ENCODE measurements around the gene CTDP1.

DNA sequence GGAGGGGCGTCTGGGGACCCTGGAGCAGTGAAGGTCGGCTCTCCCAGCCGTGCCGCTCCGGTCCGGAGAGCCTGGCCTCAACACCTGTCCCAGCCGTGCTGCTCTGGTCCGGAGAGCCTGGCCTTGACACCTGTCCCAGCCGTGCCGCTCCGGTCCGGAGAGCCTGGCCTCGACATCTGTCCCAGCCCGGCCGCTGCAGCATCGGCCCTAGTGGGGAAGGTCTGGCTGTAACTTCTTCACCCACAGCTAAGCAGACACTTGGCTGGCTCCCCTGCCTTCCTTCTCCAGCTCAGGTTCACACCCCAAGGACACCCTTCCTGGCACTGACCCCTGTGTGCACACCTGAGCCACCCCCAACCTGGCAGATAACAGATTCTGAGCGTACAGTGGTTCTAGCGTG lies 122.7 kb downstream of the CTDP1 start:
- TF ChIP-seq, protein P1, sequence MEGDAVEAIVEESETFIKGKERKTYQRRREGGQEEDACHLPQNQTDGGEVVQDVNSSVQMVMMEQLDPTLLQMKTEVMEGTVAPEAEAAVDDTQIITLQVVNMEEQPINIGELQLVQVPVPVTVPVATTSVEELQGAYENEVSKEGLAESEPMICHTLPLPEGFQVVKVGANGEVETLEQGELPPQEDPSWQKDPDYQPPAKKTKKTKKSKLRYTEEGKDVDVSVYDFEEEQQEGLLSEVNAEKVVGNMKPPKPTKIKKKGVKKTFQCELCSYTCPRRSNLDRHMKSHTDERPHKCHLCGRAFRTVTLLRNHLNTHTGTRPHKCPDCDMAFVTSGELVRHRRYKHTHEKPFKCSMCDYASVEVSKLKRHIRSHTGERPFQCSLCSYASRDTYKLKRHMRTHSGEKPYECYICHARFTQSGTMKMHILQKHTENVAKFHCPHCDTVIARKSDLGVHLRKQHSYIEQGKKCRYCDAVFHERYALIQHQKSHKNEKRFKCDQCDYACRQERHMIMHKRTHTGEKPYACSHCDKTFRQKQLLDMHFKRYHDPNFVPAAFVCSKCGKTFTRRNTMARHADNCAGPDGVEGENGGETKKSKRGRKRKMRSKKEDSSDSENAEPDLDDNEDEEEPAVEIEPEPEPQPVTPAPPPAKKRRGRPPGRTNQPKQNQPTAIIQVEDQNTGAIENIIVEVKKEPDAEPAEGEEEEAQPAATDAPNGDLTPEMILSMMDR (IDR thresholded peaks at IDR 0.05): no peak
- no peak for TF ChIP-seq POLR2A (IDR thresholded peaks at IDR 0.05)

Measured in adrenal gland (tissue), 5 donors.